HG02763 (cell line): ENCODE measurements around the gene MED25.

ENCODE experiments used
- ATAC-seq: cut with Tn5 transposase; IDR thresholded peaks from one replicate; pipeline ENCODE4 v1.9.1; 2021; ENCODE audit warnings: mild to moderate bottlenecking, moderate library complexity; ENCODE audit not compliant: unreplicated experiment

Gene MED25

DNA sequence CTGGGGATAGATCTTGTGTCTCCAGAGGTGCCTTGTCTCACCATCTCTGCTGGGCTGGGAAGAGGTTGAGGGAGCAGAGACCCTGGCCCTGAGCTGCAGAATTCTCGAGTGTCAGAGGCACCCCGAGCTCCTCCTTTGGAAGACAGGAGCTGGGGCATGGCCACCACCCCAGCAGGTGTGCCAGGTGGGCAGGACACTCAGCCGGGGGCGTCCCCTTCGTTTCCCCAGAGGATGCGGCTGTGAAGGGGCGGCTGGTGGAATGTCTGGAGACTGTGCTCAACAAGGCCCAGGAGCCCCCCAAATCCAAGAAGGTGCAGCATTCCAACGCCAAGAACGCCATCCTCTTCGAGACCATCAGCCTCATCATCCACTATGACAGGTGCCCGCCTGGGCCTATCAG lies 19.5 kb upstream of the MED25 start:
- no peak for ATAC-seq

- ATAC-seq = no peak
These were observed 18.8 kb upstream of the MED25 start for GRCh38 chr19:49799271-49799797.

GRCh38 chr19:49799798-49800376 lies 18.2 kb upstream of the MED25 start:
- no peak for ATAC-seq

DNA sequence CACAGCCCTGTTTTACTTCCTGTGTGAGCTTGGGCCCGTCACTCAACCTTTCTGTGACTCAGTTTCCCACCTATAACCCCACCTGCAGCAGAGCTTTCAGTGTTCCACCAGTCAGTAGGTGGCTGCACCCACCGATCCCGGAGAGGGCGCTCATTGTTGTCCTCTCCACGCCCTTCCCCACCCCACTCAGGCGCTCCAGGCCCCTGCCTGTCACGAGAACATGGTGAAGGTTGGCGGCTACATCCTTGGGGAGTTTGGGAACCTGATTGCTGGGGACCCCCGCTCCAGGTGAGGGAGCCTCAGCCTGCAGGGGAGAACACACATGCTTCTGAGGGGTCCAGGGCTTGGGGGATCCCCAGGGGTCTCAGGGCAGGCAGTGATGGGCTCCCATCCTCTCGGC lies 17.3 kb upstream of the MED25 start:
- ATAC-seq = no peak

- ATAC-seq = no peak
These were observed 16.6 kb upstream of the MED25 start for GRCh38 chr19:49801401-49801888.

DNA sequence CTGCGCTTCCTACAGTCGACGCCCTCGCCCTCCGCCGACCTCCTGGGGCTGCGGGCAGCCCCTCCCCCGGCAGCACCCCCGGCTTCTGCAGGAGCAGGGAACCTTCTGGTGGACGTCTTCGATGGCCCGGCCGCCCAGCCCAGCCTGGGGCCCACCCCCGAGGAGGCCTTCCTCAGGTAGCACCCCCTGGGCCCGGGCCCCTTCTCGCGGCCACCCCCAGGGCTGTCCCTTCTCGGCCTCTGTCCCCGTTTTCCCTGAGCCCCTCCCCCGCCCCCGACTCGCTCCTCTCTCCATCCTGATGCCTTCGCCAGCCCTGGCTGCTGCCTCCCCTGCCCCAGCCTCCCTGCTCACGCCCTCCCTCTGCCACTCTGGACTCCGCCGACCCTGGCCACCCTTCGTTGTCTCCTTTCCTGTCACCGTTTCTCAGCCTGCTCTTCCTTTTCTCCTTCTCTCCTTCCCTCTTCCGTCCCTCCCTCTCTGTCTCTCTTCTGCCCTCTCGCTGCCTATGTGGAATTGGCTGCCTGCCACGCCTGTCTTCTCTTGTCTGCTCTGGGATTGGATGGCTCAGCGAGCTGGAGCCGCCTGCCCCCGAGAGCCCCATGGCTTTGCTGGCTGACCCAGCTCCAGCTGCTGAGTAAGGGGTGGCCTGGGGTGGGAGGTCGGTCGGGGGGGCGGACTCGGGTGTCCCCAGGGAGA lies 16.0 kb upstream of the MED25 start:
- ATAC-seq = no peak

GRCh38 chr19:49802836-49803528 lies 15.1 kb upstream of the MED25 start:
- no peak for ATAC-seq

DNA sequence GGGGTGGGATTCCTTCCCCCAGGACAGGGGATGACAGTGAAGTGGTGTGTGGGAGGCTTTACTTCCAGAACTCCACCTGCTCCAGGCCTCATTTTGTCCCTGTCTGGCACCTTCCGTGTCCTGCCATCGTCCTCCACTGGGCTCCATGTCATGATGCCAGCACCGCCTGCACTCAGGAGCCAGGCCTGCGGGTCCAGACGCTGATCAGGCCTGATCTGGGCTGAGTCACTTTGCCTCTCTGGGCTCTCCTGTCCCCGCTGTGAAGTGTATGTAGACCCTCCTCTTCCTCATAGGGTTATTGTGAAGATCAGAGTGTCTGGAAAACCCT lies 14.6 kb upstream of the MED25 start:
- ATAC-seq = no peak

DNA sequence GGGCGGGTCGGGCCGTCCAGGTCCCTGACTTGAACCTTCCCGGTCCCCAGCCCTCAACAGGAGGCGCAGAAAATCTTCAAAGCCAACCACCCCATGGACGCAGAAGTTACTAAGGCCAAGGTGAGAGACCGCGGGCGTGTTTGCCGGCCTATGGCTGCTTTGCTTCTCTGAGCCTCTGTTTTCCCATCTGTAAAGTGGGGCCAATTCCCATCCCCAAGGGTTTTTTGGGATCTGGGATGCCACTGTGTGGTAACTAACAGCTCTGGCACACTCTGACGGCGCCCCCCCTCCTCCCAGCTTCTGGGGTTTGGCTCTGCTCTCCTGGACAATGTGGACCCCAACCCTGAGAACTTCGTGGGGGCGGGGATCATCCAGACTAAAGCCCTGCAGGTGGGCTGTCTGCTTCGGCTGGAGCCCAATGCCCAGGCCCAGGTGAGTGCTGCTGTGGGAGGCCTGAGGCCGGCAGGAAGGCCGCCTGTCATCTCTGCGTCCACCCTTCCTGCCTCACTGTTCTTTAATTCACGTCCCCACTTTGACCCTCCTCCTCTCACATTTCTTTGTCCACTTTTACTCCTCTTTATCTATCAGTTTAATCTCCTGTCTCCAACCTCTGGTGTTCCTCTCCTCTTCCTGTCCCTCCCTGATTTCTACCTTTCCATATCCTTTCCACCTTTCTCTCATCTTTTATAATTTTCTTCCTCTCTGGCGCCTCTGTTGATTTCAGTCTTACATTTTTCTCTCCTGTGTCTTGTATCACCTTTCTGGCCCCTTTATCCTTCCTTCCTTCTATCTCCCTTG lies 12.1 kb upstream of the MED25 start:
- no peak for ATAC-seq

GRCh38 chr19:49806620-49806959 lies 11.5 kb upstream of the MED25 start:
- ATAC-seq = no peak

DNA sequence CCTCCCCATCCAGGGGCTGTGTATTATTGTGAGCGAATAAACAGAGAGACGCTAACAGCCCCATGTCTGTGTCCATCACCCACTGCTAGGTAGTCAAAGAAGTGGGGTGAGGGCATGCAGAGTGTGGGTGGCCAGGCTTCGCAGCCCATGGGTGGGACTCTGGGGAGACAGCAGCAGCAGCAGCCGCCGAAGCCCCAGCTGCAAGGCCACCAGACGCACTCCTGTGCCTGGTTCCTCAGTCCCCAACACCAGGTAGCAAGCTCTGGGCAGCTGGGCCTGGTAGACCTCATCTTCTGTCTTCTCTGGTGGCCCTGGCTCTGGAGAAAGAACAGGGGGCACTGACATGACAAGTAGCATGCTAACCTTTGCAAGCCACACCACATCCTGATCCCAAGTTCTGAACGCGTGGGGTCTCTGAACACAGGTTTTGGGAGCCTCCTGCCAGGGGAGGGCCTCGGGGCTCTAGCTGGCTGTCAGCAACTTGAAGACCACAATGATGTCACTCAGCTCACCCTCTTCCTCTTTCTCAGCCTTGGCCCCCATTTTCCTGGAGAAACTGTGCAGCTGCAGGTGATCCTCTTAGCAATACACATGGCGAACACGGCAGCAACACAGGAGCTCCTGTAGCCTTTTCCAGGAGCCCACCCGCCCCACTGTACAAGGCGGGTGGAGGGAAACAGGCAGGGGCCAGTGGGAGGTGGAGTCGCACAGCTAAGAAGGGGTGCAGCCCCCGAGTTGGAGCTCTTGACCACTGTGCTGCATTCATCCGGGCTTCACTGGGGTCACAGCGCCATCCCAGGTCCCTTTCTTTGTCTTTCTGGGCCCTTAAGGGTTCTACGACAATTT lies 10.8 kb upstream of the MED25 start:
- ATAC-seq = no peak

DNA sequence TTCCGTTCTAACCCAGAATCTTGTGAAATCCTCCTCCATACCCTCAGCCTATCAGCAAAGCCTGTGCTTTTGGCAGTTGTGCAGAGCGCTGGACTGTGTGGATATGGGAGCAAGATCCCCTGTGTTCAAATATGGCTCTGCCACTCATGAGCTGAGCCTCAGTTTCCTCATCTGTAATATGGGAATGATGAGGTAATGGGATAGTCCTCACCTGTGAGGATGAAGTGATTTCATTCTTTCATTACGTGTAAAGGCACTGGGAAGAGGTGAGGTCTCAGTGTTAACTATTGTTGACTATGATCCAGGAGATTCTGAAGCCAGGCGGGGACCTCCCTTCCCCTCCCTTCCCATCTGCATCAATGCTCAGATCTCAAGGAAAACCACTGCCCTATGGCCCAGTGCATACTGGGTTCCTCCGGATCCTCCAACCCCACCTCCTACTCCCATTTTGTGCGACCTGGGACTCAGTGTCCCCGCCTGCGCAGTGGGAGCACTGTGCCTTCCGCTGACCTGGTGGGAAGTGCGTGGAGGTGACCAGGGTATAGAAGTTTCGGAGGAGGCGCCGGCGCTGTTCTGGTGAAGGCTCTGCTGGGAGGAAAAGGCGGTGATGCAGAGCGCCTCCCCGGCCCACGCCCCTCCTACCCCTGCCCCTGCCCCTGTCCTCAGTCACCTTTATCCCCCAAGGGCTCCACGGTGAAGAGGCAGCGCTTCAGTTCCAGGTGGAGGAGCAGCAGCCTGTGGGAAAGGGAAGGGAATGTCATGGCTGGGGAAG lies 10.0 kb upstream of the MED25 start:
- ATAC-seq = no peak

DNA sequence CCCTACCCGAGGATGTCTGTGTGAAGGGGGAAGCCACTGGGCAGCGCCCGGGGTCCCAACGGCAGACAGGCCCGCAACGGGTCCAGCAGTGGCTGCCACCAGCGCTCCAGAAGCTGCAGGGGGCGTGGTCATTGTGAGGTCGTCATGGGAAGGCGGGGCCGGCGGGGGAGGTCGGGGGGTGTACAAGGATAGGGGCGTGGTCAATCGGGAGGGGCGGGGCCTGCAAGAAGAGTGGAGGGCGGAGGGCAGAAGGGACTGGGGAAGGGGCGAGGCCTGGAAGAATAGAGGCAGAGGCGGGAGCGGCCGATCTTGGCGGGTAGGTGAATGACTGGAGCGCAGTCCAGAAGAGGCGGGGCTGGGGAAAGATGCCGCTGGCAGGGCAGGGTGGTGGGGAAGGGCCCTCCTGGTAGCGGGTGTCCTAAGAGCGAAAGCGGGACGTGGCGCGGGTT lies 9.4 kb upstream of the MED25 start:
- ATAC-seq = no peak

GRCh38 chr19:49809160-49809940 lies 8.7 kb upstream of the MED25 start:
- ATAC-seq = no peak

- ATAC-seq = no peak
These were observed 8.1 kb upstream of the MED25 start for GRCh38 chr19:49809941-49810389.

- ATAC-seq = no peak
These were observed 6.8 kb upstream of the MED25 start for GRCh38 chr19:49811328-49811727.

- ATAC-seq = no peak
These were observed 5.6 kb upstream of the MED25 start for GRCh38 chr19:49812452-49812996.
